Fibroblast of pulmonary artery (primary cell): ENCODE results near the gene ETV1.

Experiments used
- DNase-seq: peaks from one replicate; pipeline ENCODE4 v3.0.0-alpha.2; 2010; ENCODE audit warnings: low read depth
- H3K4me3 ChIP-seq: replicated peaks from 2 replicates; pipeline ENCODE4 v1.5.1; 2011; ENCODE audit warnings: low read depth, mild to moderate bottlenecking, control low read depth, low read length, moderate library complexity
- CTCF ChIP-seq: IDR thresholded peaks from 2 replicates; pipeline ENCODE4 v1.5.1; 2011; ENCODE audit warnings: mild to moderate bottlenecking, control low read depth, low read length, inconsistent platforms; ENCODE audit errors: missing control alignments

ETV1 gene

GRCh38 chr7:13988065-13988464 is 1.4 kb downstream of the ETV1 start:
- TF ChIP-seq CTCF = no peak

GRCh38 chr7:13987395-13987794 is 2.1 kb downstream of the ETV1 start:
- no peak for TF ChIP-seq CTCF
- DNase-seq = peak; percentile 20
- H3K4me3 ChIP-seq = peak overlapping the region; percentile 88

More at GRCh38 chr7:13988065-13988464, 1.4 kb downstream of the ETV1 start:
- peak; percentile 77 for DNase-seq
- H3K4me3 ChIP-seq = peak overlapping the region; percentile 88

GRCh38 chr7:13986208-13986607 is 3.3 kb downstream of the ETV1 start:
- no peak for DNase-seq
- H3K4me3 ChIP-seq = peak overlapping the region; percentile 17
- no peak for TF ChIP-seq CTCF

GRCh38 chr7:13984831-13985685 is 4.4 kb downstream of the ETV1 start:
- peak overlapping the region; percentile 19 for H3K4me3 ChIP-seq
- TF ChIP-seq CTCF = no peak
- DNase-seq = no peak

- no peak for TF ChIP-seq CTCF
- H3K4me3 ChIP-seq = no peak overlapping the region
- no peak for DNase-seq
Measured at GRCh38 chr7:13984061-13984460, 5.4 kb downstream of the ETV1 start.

- DNase-seq = peak; percentile 39
- H3K4me3 ChIP-seq = no peak overlapping the region
Measured at GRCh38 chr7:13982940-13983677, 6.4 kb downstream of the ETV1 start.

More at GRCh38 chr7:13982940-13983677, 6.4 kb downstream of the ETV1 start:
- no peak for TF ChIP-seq CTCF
